ENCODE results near the gene NR6A1. TPM values are rescaled to one million over a fixed set of nuclear protein-coding genes. Genes with fewer than 3 reads are reported as not detected.

NR6A1 gene
- total RNA-seq, 2 experiments from 2014 or later, result 0.74 to 1.1 TPM

- H3K4me3 Mint-ChIP-seq, result no peak overlapping the region
- ATAC-seq (no peak), DNase-seq (no peak)
- no peaks in the 10 kb centered on the region for H3K36me3 Mint-ChIP-seq (ENCODE audit: low read depth)
- H3K27ac Mint-ChIP-seq, result no peak overlapping the region
- ChIA-PET CTCF (interaction anchor here (1.4 kb wide), 1 partner anchor 24 kb away, joined by 5 read pairs; no protein-coding TSS in a partner anchor), POLR2A (no interaction called here)
- H3K4me1 Mint-ChIP-seq (ENCODE audit: low read depth), result no peaks in the 10 kb centered on the region
- H3K27me3 Mint-ChIP-seq, result peaks cover 11% of the 10 kb centered on the region
- H3K9me3 Mint-ChIP-seq, result no peaks in the 10 kb centered on the region
- no peak for TF ChIP-seq CTCF (IDR thresholded peaks at IDR 0.05)
- intact Hi-C loops (cut with micrococcal nuclease), result no loop called here
Observed at GRCh38 chr9:124593200-124593599, 177.9 kb downstream of the NR6A1 start.

GRCh38 chr9:124590889-124591641 is 180.0 kb downstream of the NR6A1 start:
- no peaks in the 10 kb centered on the region for H3K36me3 Mint-ChIP-seq (ENCODE audit: low read depth)
- POLR2A ChIA-PET, result no interaction called here
- no peak overlapping the region for H3K27ac Mint-ChIP-seq
- H3K27me3 Mint-ChIP-seq, result peaks cover 9% of the 10 kb centered on the region
- CTCF ChIA-PET, result no interaction called here
- intact Hi-C loops (cut with micrococcal nuclease), result no loop called here
- no peak for ATAC-seq
- no peak overlapping the region for H3K4me3 Mint-ChIP-seq
- H3K4me1 Mint-ChIP-seq (ENCODE audit: low read depth), result no peaks in the 10 kb centered on the region
- DNase-seq, result no peak
- TF ChIP-seq CTCF (IDR thresholded peaks at IDR 0.05), result no peak
- no peaks in the 10 kb centered on the region for H3K9me3 Mint-ChIP-seq

DNA sequence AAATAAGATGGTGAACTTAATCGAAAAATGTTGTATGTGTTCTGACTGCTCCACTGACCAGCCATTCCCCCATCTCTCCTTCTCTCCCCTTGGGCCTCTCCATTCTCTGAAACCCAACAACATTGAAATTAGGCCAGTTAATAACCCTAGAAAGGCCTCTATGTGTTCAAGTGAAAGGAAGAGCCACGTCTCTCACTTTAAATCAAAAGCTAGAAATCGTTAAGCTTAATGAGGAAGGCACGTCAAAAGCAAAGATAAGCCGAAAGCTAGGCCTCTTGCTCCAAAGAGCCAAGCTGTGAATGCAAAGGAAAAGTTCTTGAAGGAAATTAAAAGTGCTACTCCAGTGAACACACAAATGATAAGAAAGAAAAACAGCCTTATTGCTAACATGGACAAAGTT is 186.5 kb downstream of the NR6A1 start:
- intact Hi-C loops (cut with micrococcal nuclease), result no loop called here
- DNase-seq (no peak), ATAC-seq (no peak)
- Mint-ChIP-seq H3K36me3 (ENCODE audit: low read depth) (no peaks in the 10 kb centered on the region), H3K4me1 (ENCODE audit: low read depth) (no peaks in the 10 kb centered on the region), H3K4me3 (no peak overlapping the region), H3K27ac (no peak overlapping the region), H3K27me3 (no peaks in the 10 kb centered on the region), H3K9me3 (no peaks in the 10 kb centered on the region)
- TF ChIP-seq CTCF (IDR thresholded peaks at IDR 0.05), result no peak
- ChIA-PET POLR2A (interaction anchor here (0.7 kb wide), 1 partner anchor 105 kb away, joined by 3 read pairs; no protein-coding TSS in a partner anchor), CTCF (interaction anchor here (1.3 to 1.5 kb wide), 2 partner anchors 48 to 101 kb away, joined by 3 read pairs; no protein-coding TSS in a partner anchor)

- ATAC-seq, result no peak
- CTCF ChIA-PET, result no interaction called here
Observed at GRCh38 chr9:124583134-124583533, 188.0 kb downstream of the NR6A1 start.

More at GRCh38 chr9:124583134-124583533, 188.0 kb downstream of the NR6A1 start:
- TF ChIP-seq CTCF (IDR thresholded peaks at IDR 0.05), result no peak
- DNase-seq, result no peak
- no peaks in the 10 kb centered on the region for H3K4me1 Mint-ChIP-seq (ENCODE audit: low read depth)
- no peaks in the 10 kb centered on the region for H3K27me3 Mint-ChIP-seq
- POLR2A ChIA-PET, result no interaction called here
- no peak overlapping the region for H3K27ac Mint-ChIP-seq
- H3K36me3 Mint-ChIP-seq (ENCODE audit: low read depth), result no peaks in the 10 kb centered on the region
- intact Hi-C loops (cut with micrococcal nuclease), result no loop called here
- no peaks in the 10 kb centered on the region for H3K9me3 Mint-ChIP-seq
- no peak overlapping the region for H3K4me3 Mint-ChIP-seq
